IMR-90 (cell line): ENCODE data around the gene IKBKE.

Experiments used
- CEBPB ChIP-seq: IDR thresholded peaks from 2 replicates; pipeline ENCODE4 v1.6.1; 2012; ENCODE audit warnings: low read depth, low read length, improper control_type of control experiment
- CHD1 ChIP-seq: IDR thresholded peaks from 2 replicates; pipeline ENCODE4 v1.6.1; 2012; ENCODE audit warnings: low read depth, low read length, improper control_type of control experiment
- CTCF ChIP-seq: conservative IDR thresholded peaks from 2 replicates; pipeline ENCODE4 v1.5.1; 2012; ENCODE audit warnings: mild to moderate bottlenecking, low read depth, low read length, improper control_type of control experiment
- NFE2L2 ChIP-seq: fragments of 150-350 bp; IDR thresholded peaks from 2 replicates; pipeline ENCODE4 v1.6.1; 2016; ENCODE audit warnings: low read depth, mild to moderate bottlenecking, low read length
- POLR2A ChIP-seq: IDR thresholded peaks from 2 replicates; pipeline ENCODE4 v1.6.1; 2012; ENCODE audit warnings: mild to moderate bottlenecking, low read depth, low read length
- RAD21 ChIP-seq: IDR thresholded peaks from 2 replicates; pipeline ENCODE4 v1.6.1; 2012; ENCODE audit warnings: low read length, improper control_type of control experiment
- RCOR1 ChIP-seq: IDR thresholded peaks from 2 replicates; pipeline ENCODE4 v1.6.1; 2012; ENCODE audit warnings: mild to moderate bottlenecking, low read length, improper control_type of control experiment; ENCODE audit not compliant: insufficient replicate concordance
- TF ChIP-seq, protein P1 (sequence below): fragments of 150-350 bp; IDR thresholded peaks from 2 replicates; pipeline ENCODE4 v1.6.1; 2017; ENCODE audit warnings: mild to moderate bottlenecking, antibody characterized with exemption, low read length, low read depth

DNA sequence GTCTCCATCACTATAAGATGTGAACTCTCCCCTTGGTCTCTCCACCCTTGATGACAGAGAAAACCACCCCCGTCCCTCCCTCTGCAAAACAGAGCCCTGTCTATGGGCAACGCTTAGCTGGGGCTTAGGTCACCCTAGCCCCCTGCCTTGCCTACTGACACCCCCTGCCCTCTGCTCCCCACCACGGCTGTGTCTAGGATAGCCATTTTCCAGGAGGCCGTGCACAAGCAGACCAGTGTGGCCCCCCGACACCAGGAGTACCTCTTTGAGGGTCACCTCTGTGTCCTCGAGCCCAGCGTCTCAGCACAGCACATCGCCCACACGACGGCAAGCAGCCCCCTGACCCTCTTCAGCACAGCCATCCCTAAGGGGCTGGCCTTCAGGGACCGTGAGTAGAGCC, 8.5 kb downstream of the IKBKE start:
- TF ChIP-seq CTCF, result no peak
- TF ChIP-seq POLR2A, result no peak
- TF ChIP-seq RAD21, result no peak
- TF ChIP-seq CHD1, result no peak
- no peak for TF ChIP-seq RCOR1
- TF ChIP-seq, protein P1, sequence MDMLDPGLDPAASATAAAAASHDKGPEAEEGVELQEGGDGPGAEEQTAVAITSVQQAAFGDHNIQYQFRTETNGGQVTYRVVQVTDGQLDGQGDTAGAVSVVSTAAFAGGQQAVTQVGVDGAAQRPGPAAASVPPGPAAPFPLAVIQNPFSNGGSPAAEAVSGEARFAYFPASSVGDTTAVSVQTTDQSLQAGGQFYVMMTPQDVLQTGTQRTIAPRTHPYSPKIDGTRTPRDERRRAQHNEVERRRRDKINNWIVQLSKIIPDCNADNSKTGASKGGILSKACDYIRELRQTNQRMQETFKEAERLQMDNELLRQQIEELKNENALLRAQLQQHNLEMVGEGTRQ, result no peak
- no peak for TF ChIP-seq NFE2L2
- no peak for TF ChIP-seq CEBPB
